GM19397 (cell line): ENCODE data around the gene PTPRE.

ENCODE experiments used
- ATAC-seq: cut with Tn5 transposase; IDR thresholded peaks from one replicate; pipeline ENCODE4 v1.9.1; 2021; ENCODE audit warnings: mild to moderate bottlenecking, moderate library complexity; ENCODE audit not compliant: unreplicated experiment

Gene PTPRE

GRCh38 chr10:128068398-128069285, 161.7 kb downstream of the PTPRE start:
- no peak for ATAC-seq

DNA sequence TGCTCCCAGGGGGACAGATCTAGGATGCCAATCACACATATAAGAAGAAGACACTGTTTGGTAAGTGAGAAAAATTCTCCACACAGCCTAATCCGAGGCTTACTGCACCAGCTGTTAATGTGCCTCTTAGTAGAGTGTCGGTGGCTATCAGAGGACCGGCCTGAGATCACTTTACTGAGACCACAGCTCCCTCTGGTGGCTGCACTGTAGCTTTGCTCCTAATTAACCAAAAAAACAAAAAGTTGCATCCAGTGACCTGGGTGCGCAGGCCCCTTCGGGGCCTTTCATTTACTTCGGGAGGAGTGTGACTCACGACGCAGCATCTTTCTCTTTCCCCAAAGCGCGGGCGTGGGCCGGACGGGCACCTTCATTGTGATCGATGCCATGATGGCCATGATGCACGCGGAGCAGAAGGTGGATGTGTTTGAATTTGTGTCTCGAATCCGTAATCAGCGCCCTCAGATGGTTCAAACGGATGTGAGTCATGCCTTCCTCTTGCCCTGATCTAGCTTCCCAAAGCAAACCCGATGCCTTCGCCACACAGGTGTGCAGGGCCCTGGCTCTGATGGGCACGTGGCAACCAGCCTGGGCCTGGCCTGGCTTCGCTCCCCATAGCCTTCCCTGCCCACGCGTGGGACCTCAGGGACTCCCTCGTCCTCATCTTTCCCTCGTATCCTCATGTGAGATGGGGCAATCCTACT, 162.6 kb downstream of the PTPRE start:
- peak; percentile 39 for ATAC-seq

GRCh38 chr10:128070161-128070560, 163.3 kb downstream of the PTPRE start:
- ATAC-seq: no peak

DNA sequence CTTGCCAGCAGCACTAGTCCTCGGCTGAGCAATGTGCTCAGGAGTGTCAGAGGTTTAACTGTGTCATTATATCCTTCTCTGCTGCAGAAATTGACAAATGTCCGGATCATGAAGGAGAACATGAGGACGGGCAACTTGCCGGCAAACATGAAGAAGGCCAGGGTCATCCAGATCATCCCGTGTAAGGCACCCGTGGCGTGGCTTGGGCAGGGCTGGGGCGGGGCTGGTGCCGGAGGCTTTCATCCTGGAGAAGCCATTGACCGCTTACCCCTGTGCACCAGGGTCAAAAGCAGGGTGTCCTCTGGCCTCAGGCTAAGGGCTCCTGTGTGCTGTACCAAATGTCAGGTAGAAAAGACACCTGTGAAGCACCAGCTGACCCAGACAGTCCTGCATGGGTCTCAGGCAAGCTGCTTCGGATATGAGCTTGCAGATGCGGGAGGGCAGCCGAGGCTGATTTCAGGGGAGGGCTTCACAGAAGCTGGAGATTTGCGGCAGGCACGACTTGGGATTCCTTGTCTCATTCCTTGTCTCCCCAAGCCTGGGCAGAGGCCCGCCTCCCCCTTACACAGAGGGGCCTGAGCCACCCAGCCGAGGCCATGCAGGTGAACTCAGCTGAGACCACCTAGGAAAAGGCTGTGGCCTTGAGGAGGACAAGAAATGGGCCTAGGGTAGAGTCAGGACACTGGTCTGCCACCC, 164.0 kb downstream of the PTPRE start:
- ATAC-seq: no peak

DNA sequence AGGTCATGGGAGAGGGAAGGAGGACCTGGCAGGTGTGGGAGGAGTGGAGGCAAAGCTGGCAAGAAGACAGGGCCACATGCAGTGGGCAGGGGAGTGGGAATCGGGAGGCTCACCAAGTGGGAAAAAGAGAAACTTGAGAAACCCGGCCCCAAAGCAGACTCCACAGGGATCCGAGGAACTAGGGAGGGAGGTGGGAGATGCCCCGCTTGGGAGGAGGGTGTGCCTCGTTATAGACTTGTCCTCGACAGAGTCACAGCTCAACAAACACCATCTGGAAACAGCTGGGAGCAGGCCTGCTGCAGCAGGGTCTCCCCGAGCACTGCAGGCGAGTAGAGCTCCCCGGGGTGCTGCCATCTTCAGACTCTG, 164.5 kb downstream of the PTPRE start:
- ATAC-seq: no peak

GRCh38 chr10:128072046-128072445, 165.1 kb downstream of the PTPRE start:
- ATAC-seq: no peak

DNA sequence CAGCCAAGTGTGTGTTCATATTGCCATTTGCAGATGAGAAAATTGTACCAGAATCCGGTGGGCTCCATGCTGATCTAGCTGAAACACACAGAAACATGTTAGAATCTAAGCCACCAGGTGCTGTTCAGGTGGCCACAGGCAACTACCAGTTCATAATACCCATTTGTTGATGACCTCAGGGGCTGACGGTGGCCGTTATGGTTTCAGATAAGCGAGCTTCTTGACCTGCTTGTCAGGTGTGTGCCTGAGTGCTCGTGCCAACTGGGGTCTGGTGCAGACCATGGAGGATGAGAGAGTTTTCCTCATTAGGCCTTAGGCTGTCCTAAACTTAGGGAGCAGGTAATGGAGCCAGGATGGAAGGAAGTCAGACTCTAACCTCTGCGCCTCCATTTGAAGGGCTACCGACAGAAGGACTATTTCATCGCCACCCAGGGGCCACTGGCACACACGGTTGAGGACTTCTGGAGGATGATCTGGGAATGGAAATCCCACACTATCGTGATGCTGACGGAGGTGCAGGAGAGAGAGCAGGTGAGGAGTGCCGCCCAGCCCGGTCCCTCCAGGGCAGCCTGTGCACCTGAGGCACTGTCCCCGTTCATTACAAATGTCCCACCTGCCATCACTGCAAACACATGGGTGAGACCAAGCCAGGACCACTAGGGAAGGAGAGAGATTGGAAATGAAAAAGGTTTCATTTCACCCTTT, 166.2 kb downstream of the PTPRE start:
- ATAC-seq: no peak

GRCh38 chr10:128073890-128074289, 167.0 kb downstream of the PTPRE start:
- ATAC-seq: no peak

- no peak for ATAC-seq
Measured at GRCh38 chr10:128074589-128074988, 167.7 kb downstream of the PTPRE start.

DNA sequence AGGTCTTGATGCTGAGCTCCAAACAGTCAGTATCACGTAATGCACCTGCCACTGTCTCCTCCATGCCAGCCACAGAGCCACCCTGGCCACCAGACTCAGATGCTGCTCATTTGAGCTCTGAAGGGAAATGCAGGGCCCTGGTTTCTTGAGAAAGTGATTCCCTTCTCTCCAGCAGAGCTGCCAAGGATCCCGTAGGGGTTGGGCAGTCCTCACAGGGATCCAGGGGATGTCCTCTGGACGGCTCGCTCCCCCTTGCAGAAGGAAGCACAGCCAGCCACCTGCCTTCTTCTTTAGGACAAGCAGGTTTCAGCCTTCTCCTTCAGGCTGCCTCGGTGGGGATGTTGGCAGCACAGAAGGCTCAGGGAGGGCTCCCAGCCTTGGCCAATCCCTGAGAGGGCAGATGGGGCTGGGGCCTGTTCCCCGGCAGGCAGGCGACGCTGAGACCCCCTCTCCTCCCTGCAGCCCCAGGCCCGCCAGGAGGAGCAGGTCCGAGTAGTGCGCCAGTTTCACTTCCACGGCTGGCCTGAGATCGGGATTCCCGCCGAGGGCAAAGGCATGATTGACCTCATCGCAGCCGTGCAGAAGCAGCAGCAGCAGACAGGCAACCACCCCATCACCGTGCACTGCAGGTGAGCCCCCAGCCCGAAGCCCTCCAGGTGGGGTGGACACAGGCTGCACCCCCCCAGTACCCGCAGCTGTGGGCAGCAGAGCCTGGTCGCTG, 170.4 kb downstream of the PTPRE start:
- no peak for ATAC-seq

- no peak for ATAC-seq
Measured at GRCh38 chr10:128078136-128078969, 171.4 kb downstream of the PTPRE start.

- ATAC-seq: no peak
Measured at GRCh38 chr10:128080231-128080630, 173.3 kb downstream of the PTPRE start.

DNA sequence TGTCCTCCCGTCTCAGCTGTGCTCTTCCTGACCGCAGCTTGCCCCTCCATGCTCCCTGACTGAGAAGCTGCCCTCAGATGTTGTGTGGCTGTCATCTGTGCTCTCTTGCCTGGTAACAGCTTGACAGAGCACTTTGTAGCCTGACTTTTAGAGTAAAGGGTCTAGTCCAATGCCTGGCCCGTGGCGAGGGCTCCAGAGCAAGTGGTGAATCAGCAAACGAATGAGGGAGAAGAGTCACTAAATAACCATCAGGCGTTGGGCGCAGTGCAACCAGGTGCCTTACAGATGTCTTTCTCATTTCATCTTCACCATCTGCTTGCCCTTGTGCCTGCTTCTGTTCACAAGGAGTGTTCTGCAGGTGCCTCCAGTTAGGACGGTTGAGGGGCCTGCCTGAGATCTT, 173.7 kb downstream of the PTPRE start:
- no peak for ATAC-seq

- no peak for ATAC-seq
Measured at GRCh38 chr10:128081222-128081621, 174.3 kb downstream of the PTPRE start.

- ATAC-seq: no peak
Measured at GRCh38 chr10:128081720-128082119, 174.8 kb downstream of the PTPRE start.

DNA sequence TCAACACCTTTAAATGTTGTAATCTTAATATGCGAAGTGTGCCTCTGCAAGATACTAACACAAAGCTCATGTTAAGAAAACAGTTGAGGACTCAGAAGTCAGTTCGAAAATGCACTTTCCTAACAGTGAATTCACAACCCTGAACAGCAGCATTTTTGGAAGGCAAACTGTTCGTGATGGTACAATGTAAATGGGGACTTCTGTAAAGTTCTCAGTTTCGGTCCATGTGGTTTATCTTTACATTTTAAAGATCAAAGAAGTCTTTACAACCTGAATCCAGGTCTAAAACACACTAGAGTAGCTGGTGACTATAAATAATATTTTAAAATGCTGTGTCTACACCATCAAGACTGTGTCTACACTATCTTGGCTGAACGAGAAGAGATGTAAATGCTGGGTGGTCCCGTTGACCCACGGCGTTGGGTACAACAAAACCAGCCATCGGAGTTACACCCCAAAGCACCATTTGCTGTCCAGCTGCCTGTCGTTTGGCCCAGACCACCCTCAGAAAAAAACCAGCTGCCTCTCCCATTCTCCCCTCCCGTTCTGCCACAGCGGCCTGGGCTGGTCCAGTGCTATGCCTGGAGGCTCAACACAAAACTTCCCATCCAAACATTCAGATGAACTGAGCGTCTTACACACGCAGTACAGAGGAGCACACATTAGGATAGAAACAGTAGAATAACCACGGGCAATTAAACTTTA, 176.4 kb downstream of the PTPRE start:
- no peak for ATAC-seq

DNA sequence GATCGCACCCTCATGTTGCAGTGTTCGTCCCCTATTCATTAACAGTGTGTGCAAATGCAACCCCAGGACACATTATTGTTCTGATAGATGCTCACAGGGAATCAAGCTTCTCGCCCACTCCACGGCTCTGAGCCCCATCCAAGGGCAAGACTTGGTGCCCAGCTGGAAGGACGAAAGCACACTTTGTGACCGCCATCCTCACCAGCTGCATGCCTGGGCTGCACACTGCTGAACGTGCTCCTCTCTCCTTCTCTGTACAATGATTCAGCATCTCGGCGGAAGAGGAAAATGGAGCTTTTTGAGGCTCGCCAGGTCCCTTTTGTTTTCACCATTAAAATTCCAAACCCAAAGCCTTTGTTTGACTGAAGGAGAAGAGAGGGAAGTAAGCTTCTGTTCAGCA, 177.5 kb downstream of the PTPRE start:
- ATAC-seq: no peak

DNA sequence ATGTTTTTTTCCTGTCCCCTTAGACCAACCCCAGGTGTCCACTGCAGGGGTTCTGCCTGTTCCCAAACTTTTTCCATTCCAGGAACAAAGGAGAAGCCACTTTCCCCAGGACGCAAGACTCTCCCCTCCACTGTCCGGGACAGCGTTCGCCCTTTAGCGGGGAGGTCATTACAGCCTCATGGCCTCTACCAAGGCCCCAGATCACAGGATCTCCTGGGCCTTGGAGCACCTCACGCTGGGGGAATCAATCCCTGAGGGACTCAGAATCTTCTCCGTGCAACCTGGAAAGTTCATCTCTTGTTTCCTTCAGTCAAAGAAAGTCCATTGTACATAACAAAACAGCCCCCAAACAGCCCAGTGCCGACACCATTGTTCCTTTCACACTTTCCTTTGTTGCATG, 178.1 kb downstream of the PTPRE start:
- no peak for ATAC-seq
